ENCODE data around the gene TSHZ1. TPM values are rescaled to one million over a fixed set of nuclear protein-coding genes. Genes with fewer than 3 reads are reported as not detected.
A peak's percentile ranks its signal among the peaks of the same experiment; 100 is the strongest.

Gene TSHZ1
- polyA plus RNA-seq (ENCODE audit: insufficient read length in 4 of 4) = 10 to 100 TPM; 23.6 to 34.9 (median 33.7) TPM

GRCh38 chr18:75210274-75211001 lies at the start of gene TSHZ1:
TSS of gene TSHZ1 (plus strand) at chr18:75210797. CDS start at chr18:75211877, 1,080 bp downstream.
- DNase-seq (ENCODE audit: low read depth in 4 of 4, low spot score in 3 of 4) = peak in 2 of 4 donors; percentile 83 to 89

- DNase-seq (ENCODE audit: low read depth in 4 of 4, low spot score in 3 of 4) = no peak
Observed at GRCh38 chr18:75161256-75162028, 49.2 kb upstream of the TSHZ1 start.

- no peak for DNase-seq (ENCODE audit: low read depth in 4 of 4, low spot score in 3 of 4)
Observed at GRCh38 chr18:75162467-75162866, 48.1 kb upstream of the TSHZ1 start.

GRCh38 chr18:75162978-75163377 lies 47.6 kb upstream of the TSHZ1 start:
- no peak for DNase-seq (ENCODE audit: low read depth in 4 of 4, low spot score in 3 of 4)

GRCh38 chr18:75163736-75164135 lies 46.9 kb upstream of the TSHZ1 start:
- no peak for DNase-seq (ENCODE audit: low read depth in 4 of 4, low spot score in 3 of 4)

GRCh38 chr18:75164479-75164878 lies 46.1 kb upstream of the TSHZ1 start:
- DNase-seq (ENCODE audit: low read depth in 4 of 4, low spot score in 3 of 4) = no peak

- DNase-seq (ENCODE audit: low read depth in 4 of 4, low spot score in 3 of 4) = no peak
Observed at GRCh38 chr18:75165926-75166325, 44.7 kb upstream of the TSHZ1 start.

GRCh38 chr18:75167137-75167536 lies 43.5 kb upstream of the TSHZ1 start:
- DNase-seq (ENCODE audit: low read depth in 4 of 4, low spot score in 3 of 4) = no peak

GRCh38 chr18:75167759-75168618 lies 42.6 kb upstream of the TSHZ1 start:
- no peak for DNase-seq (ENCODE audit: low read depth in 4 of 4, low spot score in 3 of 4)

- DNase-seq (ENCODE audit: low read depth in 4 of 4, low spot score in 3 of 4) = no peak
Observed at GRCh38 chr18:75168619-75169018, 42.0 kb upstream of the TSHZ1 start.

GRCh38 chr18:75169411-75169810 lies 41.2 kb upstream of the TSHZ1 start:
- DNase-seq (ENCODE audit: low read depth in 4 of 4, low spot score in 3 of 4) = no peak

GRCh38 chr18:75170022-75170789 lies 40.4 kb upstream of the TSHZ1 start:
- DNase-seq (ENCODE audit: low read depth in 4 of 4, low spot score in 3 of 4) = no peak

- DNase-seq (ENCODE audit: low read depth in 4 of 4, low spot score in 3 of 4) = no peak
Observed at GRCh38 chr18:75170916-75171315, 39.7 kb upstream of the TSHZ1 start.

- DNase-seq (ENCODE audit: low read depth in 4 of 4, low spot score in 3 of 4) = no peak
Observed at GRCh38 chr18:75172299-75173124, 38.1 kb upstream of the TSHZ1 start.

- DNase-seq (ENCODE audit: low read depth in 4 of 4, low spot score in 3 of 4) = no peak
Observed at GRCh38 chr18:75173125-75173432, 37.5 kb upstream of the TSHZ1 start.

- no peak for DNase-seq (ENCODE audit: low read depth in 4 of 4, low spot score in 3 of 4)
Observed at GRCh38 chr18:75173738-75174137, 36.9 kb upstream of the TSHZ1 start.

GRCh38 chr18:75176849-75177248 lies 33.7 kb upstream of the TSHZ1 start:
- no peak for DNase-seq (ENCODE audit: low read depth in 4 of 4, low spot score in 3 of 4)

GRCh38 chr18:75178376-75178775 lies 32.2 kb upstream of the TSHZ1 start:
- no peak for DNase-seq (ENCODE audit: low read depth in 4 of 4, low spot score in 3 of 4)

GRCh38 chr18:75179819-75180600 lies 30.6 kb upstream of the TSHZ1 start:
- DNase-seq (ENCODE audit: low read depth in 4 of 4, low spot score in 3 of 4) = no peak
